Cardiac septum (tissue), 1 donor: ENCODE data around the gene LRRC47. TPM values are rescaled to one million over a fixed set of nuclear protein-coding genes. Genes with fewer than 3 reads are reported as not detected.
A peak's percentile ranks its signal among the peaks of the same experiment; 100 is the strongest.

Source experiments
- DNase-seq: peaks from one replicate; pipeline ENCODE4 v3.0.0-alpha.2; 2020; ENCODE audit warnings: low spot score
- intact Hi-C: fragments of 100-400 bp; cut with DNase I; formaldehyde crosslinking; loops from one replicate; pipeline ENCODE4 v1.14.0; 2022
- long read RNA-seq: library from polyadenylated mRNA; unstranded; transcript quantifications from one replicate; pipeline ENCODE4 v2.0.0, GENCODE V29; 2021
- total RNA-seq: library from RNA; stranded (reverse); fragmentation: NEBNext Ultra II Directional; extraction: Animal tissue kit (Norgen Biotek cat#: 25700); gene quantifications from one replicate; pipeline ENCODE4 v1.2.1, GENCODE V29; 2021
- donor health status: DM: no; HTN: no; CAD: no.

Gene LRRC47
- 63.1 TPM for total RNA-seq
- long read RNA-seq, full-length matches to known transcripts, result 196 of 232 reads
- long read RNA-seq, partial matches to known transcripts, result 24 of 232 reads
- long read RNA-seq, other reads (novel, unspliced or antisense), result 12 of 232 reads

- intact Hi-C loops, result loop anchor here (2.0 to 10.0 kb wide), 3 partner anchors 50 to 172 kb away; partner anchors contain the start of genes C1orf174 and TPRG1L
- peak; percentile 98 for DNase-seq
Measured at GRCh38 chr1:3796215-3797061, at the start of gene LRRC47. TSS of gene LRRC47 (minus strand) at chr1:3796498. CDS start at chr1:3796476, 22 bp downstream.

- intact Hi-C loops, result no loop called here
- DNase-seq, result no peak
Measured at GRCh38 chr1:3842912-3843311, 46.6 kb upstream of the LRRC47 start.

DNA sequence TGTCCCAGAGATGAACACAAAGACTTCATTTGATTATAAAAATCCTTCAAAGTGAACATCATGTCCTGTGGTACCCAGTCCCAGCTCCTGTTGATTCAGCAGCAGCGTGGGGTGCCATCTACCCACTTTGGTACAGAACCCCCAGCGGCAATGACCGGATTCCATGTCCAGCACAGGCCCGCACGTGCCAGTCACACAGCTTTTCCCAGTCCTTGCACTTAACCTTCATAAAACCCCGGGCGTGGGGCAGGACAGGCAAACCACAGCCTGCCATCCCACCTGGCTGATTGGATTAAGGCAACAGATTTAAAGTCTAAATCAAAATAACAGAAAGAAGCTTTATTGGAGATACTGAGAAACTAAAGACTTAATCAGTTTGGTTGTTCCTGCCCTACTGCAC, 45.2 kb upstream of the LRRC47 start:
- DNase-seq, result no peak
- intact Hi-C loops, result no loop called here

- intact Hi-C loops, result no loop called here
- DNase-seq, result no peak
Measured at GRCh38 chr1:3838788-3839187, 42.5 kb upstream of the LRRC47 start.

- intact Hi-C loops, result no loop called here
- DNase-seq, result no peak
Measured at GRCh38 chr1:3837685-3838084, 41.4 kb upstream of the LRRC47 start.

DNA sequence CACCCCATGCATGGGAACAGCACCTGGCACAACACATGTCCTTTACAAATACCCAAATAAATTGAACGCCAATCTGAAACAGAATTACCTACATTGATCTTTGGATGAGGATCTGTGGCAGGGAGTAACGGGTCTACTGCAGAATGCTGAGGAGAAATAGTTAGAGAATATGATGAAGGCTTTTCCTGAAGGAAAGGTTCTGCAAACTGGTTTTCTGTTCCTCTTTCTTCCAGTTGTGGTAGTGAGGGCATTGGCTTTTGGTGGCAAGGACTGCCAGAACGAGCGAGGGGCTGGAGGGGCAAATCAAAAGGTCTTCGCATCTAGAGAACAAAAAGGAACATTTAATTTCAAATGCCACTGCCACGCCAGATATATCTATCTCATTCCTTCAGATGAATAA, 40.9 kb upstream of the LRRC47 start:
- intact Hi-C loops, result no loop called here
- DNase-seq, result no peak

- no peak for DNase-seq
- intact Hi-C loops, result no loop called here
Measured at GRCh38 chr1:3836421-3836820, 40.1 kb upstream of the LRRC47 start.

GRCh38 chr1:3834701-3835100, 38.4 kb upstream of the LRRC47 start:
- intact Hi-C loops, result no loop called here

DNA sequence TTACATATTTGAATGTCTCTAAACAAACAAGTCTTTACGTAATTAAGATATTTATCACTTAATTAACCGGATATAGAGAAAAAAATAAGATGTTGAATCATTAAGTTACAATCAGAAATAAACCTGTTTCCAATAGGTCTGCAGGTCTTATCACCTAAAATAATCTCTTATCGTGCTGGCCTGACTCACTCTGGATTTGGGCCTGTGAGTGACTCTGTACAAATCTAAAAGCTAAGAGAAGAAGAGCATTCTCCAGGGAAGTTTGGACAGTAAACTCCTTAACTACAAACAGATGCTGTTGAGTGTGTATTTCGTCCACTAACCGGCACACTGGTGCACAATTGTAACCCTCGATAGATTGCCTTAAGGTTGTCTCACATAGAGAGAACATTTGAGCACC, 35.4 kb upstream of the LRRC47 start:
- intact Hi-C loops, result no loop called here
- no peak for DNase-seq

More at GRCh38 chr1:3834701-3835100, 38.4 kb upstream of the LRRC47 start:
- DNase-seq, result no peak

DNA sequence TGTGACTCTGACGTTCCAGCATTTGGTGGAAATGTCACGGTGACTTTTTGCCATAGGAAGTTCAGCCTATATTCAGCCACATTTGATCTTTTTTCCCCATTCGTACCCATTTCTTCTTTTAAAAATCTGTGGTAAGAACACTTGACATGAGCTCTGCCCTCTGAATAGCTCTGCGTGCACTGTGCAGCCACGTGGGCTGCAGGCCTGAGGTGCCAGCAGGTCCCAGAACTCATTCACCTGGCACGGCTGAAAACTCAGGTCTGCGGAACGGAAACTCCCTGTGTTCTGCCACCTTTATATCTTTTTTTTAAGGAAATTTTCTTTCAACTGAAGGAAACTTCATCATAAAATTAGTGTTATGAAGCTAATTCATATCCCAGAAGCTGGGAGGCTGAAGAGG, 32.1 kb upstream of the LRRC47 start:
- intact Hi-C loops, result no loop called here

DNA sequence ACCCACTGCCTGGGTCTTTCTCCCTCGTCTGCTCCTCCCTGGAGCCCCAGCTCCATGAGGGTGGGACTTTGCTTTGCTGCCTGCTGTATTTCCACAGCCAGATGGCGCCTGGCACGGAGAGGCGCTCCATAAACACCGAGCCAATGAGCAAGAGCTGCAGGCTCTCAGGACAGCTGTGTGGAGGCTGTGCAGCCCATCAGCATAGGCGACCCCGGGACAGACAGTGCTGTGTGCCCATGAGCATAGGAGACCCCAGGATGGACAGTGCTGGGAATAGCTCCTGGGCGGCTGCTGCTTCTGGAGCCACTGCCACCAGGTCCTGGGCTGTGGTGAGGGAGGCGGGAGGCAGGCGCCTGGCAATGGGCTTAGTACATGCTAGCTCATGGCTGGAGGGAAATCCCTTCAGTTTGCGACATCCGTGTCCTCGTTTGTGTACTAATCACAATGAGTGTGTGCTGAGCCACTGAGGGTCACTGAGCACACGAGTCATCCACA, 31.6 kb upstream of the LRRC47 start:
- no peak for DNase-seq
- intact Hi-C loops, result no loop called here

More for the DNA sequence above, 32.1 kb upstream of the LRRC47 start:
- DNase-seq, result no peak

- intact Hi-C loops, result no loop called here
- no peak for DNase-seq
Measured at GRCh38 chr1:3825356-3825755, 29.1 kb upstream of the LRRC47 start.

DNA sequence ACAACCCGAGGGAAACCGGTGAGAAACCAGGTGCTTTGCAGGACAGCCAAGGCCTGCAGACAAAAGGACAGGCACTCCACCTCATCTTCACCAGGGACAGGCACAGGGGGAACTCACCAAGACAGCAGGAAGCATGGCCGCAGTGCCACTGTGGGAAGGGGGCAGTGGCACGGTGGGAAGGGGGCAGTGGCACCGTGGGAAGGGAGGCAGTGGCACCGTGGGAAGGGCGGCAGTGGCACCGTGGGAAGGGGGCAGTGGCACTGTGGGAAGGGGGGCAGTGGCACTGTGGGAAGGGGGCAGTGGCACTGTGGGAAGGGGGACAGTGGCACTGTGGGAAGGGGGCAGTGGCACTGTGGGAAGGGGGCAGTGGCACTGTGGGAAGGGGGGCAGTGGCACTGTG, 28.4 kb upstream of the LRRC47 start:
- DNase-seq, result no peak
- intact Hi-C loops, result no loop called here

DNA sequence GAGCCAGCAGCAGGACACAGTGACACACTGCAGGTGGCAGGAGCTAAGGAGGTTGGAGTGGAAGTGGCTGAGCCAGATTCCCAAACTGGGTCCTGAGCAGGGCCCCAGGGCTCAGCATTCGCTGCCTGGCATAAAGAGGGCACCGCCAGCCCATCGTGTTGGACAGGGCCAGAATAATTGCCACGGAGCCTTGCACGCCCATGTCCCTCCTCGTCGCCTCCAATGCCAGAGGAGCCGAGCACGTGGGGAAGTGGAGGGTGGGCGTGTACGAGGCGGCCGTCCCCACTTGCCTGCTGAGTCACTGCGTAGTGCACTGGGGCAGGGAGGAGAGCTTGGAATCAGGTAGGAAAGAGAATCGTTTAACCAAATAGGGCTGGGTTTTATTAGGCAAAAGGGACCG, 26.1 kb upstream of the LRRC47 start:
- DNase-seq, result no peak
- intact Hi-C loops, result no loop called here

GRCh38 chr1:3821908-3822307, 25.6 kb upstream of the LRRC47 start:
- no peak for DNase-seq
- intact Hi-C loops, result no loop called here

DNA sequence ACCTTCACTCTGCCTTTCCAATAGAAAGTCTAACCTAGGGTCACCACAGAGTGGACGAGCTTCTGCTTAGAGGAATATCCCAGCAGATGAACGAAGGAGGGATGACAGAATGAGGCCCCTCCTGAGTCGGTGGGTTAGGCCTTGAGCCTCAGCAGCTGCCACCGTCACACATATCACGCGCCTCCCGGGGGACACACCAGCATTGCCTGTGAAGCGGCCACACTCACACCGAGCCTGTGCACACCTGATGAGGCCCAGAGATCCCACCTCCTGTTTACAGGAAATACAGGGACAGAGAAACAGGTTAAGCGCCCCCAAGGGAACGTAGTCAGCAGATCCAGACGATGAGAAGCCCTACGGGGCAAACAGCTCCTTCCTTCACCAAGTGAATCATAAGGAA, 25.1 kb upstream of the LRRC47 start:
- no peak for DNase-seq
- intact Hi-C loops, result no loop called here

DNA sequence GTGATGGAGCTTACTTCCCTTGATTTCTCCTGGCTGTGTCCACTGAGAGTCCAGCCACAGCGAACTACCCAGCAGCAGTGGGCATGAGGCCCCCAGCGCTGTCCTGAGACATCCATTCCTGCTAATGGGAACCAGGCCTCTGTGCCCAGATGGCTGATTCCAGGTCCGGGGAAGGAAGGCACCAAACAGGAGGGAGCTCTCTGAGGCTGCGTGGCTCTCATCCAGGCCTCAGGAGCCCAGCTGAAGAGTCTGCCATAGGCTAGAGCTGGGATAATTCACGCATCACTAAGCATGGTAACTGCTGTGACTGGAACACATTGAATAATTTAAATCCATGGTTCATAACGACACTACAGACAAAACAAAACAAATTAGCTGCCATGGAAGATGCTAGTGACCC, 24.7 kb upstream of the LRRC47 start:
- no peak for DNase-seq
- intact Hi-C loops, result no loop called here

GRCh38 chr1:3820316-3820715, 24.0 kb upstream of the LRRC47 start:
- DNase-seq, result no peak
- intact Hi-C loops, result no loop called here

GRCh38 chr1:3819771-3820200, 23.5 kb upstream of the LRRC47 start:
- intact Hi-C loops, result no loop called here
- DNase-seq, result no peak

DNA sequence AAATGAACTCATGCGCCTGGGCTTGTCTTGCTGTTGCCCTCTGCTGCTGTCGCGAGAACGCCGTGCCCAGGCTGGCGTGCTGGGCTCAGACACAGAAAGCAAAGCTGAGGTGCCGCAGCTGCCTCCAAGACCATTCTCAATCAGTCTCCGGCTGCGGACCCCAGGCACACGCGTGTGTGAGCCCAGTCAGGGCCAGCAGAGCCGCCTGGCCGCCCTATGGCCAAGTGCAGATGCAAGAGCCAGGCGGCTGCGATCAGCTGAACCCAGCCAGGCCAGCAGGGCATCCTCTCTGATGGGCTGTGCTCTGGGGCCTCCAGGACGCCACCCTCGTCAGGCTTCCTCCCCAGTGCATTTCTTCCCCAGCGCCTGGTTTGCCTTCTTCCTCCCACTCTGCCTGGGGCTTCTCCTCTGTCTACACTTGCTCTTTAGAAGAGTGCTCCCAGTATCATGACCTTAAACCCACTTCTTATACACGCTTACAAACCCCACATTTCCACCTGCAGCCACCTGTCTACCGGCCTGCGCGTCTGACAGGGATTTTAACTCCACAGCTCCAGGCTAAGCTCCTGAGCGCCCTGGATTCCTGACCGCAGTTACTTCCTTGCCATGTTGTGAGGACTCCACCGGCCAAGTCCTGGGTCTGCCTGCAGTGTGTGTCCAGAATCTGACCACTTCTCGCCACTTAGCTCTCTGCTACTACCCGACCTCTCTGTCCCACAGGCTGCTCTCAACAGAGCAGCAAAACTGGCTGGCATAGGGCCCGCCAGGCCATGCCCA, 21.7 kb upstream of the LRRC47 start:
- intact Hi-C loops, result no loop called here
- no peak for DNase-seq
